ENCODE measurements around the gene NUCB1.
A peak's percentile ranks its signal among the peaks of the same experiment; 100 is the strongest.
"Not testable (repeated sequence)": the region's sequence is repeated elsewhere in the genome, so short reads cannot be mapped to it uniquely, and the experiment has no call there.

Gene NUCB1

GRCh38 chr19:48899781-48900476 lies at the start of gene NUCB1:
NUCB1 (plus strand) TSS chr19:48900312; CDS start chr19:48900797, 485 bp downstream.
- peak; percentile 98 to 100 for DNase-seq

GRCh38 chr19:48852292-48852691 lies 47.8 kb upstream of the NUCB1 start:
- DNase-seq, result no peak

- no peak for DNase-seq
Measured at GRCh38 chr19:48853483-48853882, 46.6 kb upstream of the NUCB1 start.

- DNase-seq, result no peak
Measured at GRCh38 chr19:48854103-48854502, 46.0 kb upstream of the NUCB1 start.

- no peak for DNase-seq
Measured at GRCh38 chr19:48856921-48857320, 43.2 kb upstream of the NUCB1 start.

- no peak for DNase-seq
Measured at GRCh38 chr19:48858984-48859710, 41.0 kb upstream of the NUCB1 start.

GRCh38 chr19:48859711-48860572 lies 40.2 kb upstream of the NUCB1 start:
- no peak for DNase-seq

GRCh38 chr19:48861313-48861712 lies 38.8 kb upstream of the NUCB1 start:
- DNase-seq, result no peak

GRCh38 chr19:48862827-48863226 lies 37.3 kb upstream of the NUCB1 start:
- DNase-seq, result no peak

GRCh38 chr19:48866692-48867091 lies 33.4 kb upstream of the NUCB1 start:
- no peak for DNase-seq

- DNase-seq, result no peak
Measured at GRCh38 chr19:48867123-48867745, 32.9 kb upstream of the NUCB1 start.

- DNase-seq, result no peak
Measured at GRCh38 chr19:48867746-48868113, 32.4 kb upstream of the NUCB1 start.

- no peak for DNase-seq
Measured at GRCh38 chr19:48868114-48868886, 31.8 kb upstream of the NUCB1 start, which contains the start of gene PLEKHA4. PLEKHA4 (minus strand) TSS chr19:48868617; CDS start chr19:48867620, 997 bp downstream.

GRCh38 chr19:48870048-48870447 lies 30.1 kb upstream of the NUCB1 start:
- DNase-seq, result no peak

GRCh38 chr19:48871471-48872181 lies 28.5 kb upstream of the NUCB1 start:
- DNase-seq, result not testable (repeated sequence)

GRCh38 chr19:48872182-48872883 lies 27.8 kb upstream of the NUCB1 start, which contains the start of gene PPP1R15A:
PPP1R15A (plus strand) TSS chr19:48872421; CDS start chr19:48873234, 813 bp downstream.
- DNase-seq, result peak; percentile 99

- DNase-seq, result peak; percentile 42 to 68
Measured at GRCh38 chr19:48872884-48873475, 27.1 kb upstream of the NUCB1 start.

GRCh38 chr19:48873476-48874302 lies 26.4 kb upstream of the NUCB1 start:
- DNase-seq, result no peak

All from NCI-H446 (cell line).